GM19023 (cell line): Measurements from ENCODE around the gene TXNDC2.

Experiments
- ATAC-seq: cut with Tn5 transposase; IDR thresholded peaks from one replicate; pipeline ENCODE4 v1.9.1; 2021; ENCODE audit warnings: mild to moderate bottlenecking, moderate library complexity; ENCODE audit not compliant: unreplicated experiment

Gene TXNDC2

GRCh38 chr18:9928646-9929259 lies 43.0 kb downstream of the TXNDC2 start:
- no peak for ATAC-seq

GRCh38 chr18:9930299-9930884 lies 44.6 kb downstream of the TXNDC2 start:
- ATAC-seq: no peak

GRCh38 chr18:9931146-9931545 lies 45.4 kb downstream of the TXNDC2 start:
- no peak for ATAC-seq

- no peak for ATAC-seq
Measured at GRCh38 chr18:9931678-9932077, 45.9 kb downstream of the TXNDC2 start.

GRCh38 chr18:9933865-9934264 lies 48.1 kb downstream of the TXNDC2 start:
- no peak for ATAC-seq

GRCh38 chr18:9934274-9934673 lies 48.5 kb downstream of the TXNDC2 start:
- no peak for ATAC-seq
